Endodermal cell (in vitro differentiated cells): ENCODE results near the gene KIRREL3. TPM values are rescaled to one million over a fixed set of nuclear protein-coding genes. Genes with fewer than 3 reads are reported as not detected.

Experiments used
- DNase-seq: peaks from one replicate; pipeline ENCODE4 v3.0.0-alpha.2; 2017
- H3K27ac ChIP-seq: 2 replicates; pipeline ENCODE4 v1.5.1; 2013; ENCODE audit warnings: mild to moderate bottlenecking, low read depth, low read length, moderate library complexity
- H3K27me3 ChIP-seq: 2 replicates; pipeline ENCODE4 v1.6.1; 2013; ENCODE audit warnings: mild to moderate bottlenecking, low read length, moderate library complexity; ENCODE audit not compliant: insufficient read depth, control insufficient read depth, poor library complexity, severe bottlenecking
- H3K36me3 ChIP-seq: 2 replicates; pipeline ENCODE4 v1.7.0; 2013; ENCODE audit warnings: mild to moderate bottlenecking, low read length, moderate library complexity; ENCODE audit not compliant: control insufficient read depth, insufficient read depth
- H3K4me1 ChIP-seq: one replicate; pipeline ENCODE4 v1.7.0; 2013; ENCODE audit warnings: low read length; ENCODE audit not compliant: control insufficient read depth, insufficient read depth
- H3K4me3 ChIP-seq: 2 replicates; pipeline ENCODE4 v1.5.1; 2013; ENCODE audit warnings: mild to moderate bottlenecking, low read length, moderate library complexity
- H3K9ac ChIP-seq: 2 replicates; pipeline ENCODE4 v1.6.1; 2013; ENCODE audit warnings: mild to moderate bottlenecking, low read length, moderate library complexity; ENCODE audit not compliant: poor library complexity, severe bottlenecking; ENCODE audit errors: extremely low read depth
- H3K9me3 ChIP-seq: 2 replicates; pipeline ENCODE4 v1.6.1; 2013; ENCODE audit warnings: mild to moderate bottlenecking, low read length, moderate library complexity; ENCODE audit not compliant: control insufficient read depth
- H3K27ac Mint-ChIP-seq: 2 replicates; pipeline ENCODE4 v1.8.0; 2020; ENCODE audit warnings: mixed read lengths
- H3K27me3 Mint-ChIP-seq: 2 replicates; pipeline ENCODE4 v1.8.0; 2021; ENCODE audit warnings: mild to moderate bottlenecking, mixed read lengths; ENCODE audit not compliant: insufficient read depth
- H3K36me3 Mint-ChIP-seq: 2 replicates; pipeline ENCODE4 v1.8.0; 2020; ENCODE audit warnings: low read depth, mixed read lengths
- H3K4me1 Mint-ChIP-seq: 2 replicates; pipeline ENCODE4 v1.8.0; 2020; ENCODE audit warnings: mixed read lengths
- H3K4me3 Mint-ChIP-seq: 2 replicates; pipeline ENCODE4 v1.8.0; 2020; ENCODE audit warnings: mild to moderate bottlenecking, moderate library complexity, mixed read lengths
- H3K9me3 Mint-ChIP-seq: 2 replicates; pipeline ENCODE4 v1.8.0; 2020; ENCODE audit warnings: mild to moderate bottlenecking, mixed read lengths
- WGBS, 2 experiments: methylation state at CpG; one replicate each; pipeline versions ENCODE4 v1.1.5 to v1.1.7; 2013; ENCODE audit warnings: missing lambda C conversion rate in 2 of 2, mixed read lengths in 1 of 2; ENCODE audit not compliant: insufficient coverage in 1 of 2, insufficient read length in 1 of 2; 5-methylcytosine and 5-hydroxymethylcytosine counted together
- total RNA-seq, 2 donors: library from RNA; stranded (reverse); fragmentation: NEBNext Ultra II Directional in 1 of 2; extraction: Animal tissue kit (Norgen Biotek cat#: 25700) in 1 of 2; gene quantifications; 2 replicates in 1 of 2; 3 replicates in 1 of 2; pipeline ENCODE4 v1.2.1, GENCODE V29; 2021
- TF ChIP-seq, protein P1 (sequence below): fragments of 200-600 bp; sonication (generic); conservative IDR thresholded peaks from 2 replicates; pipeline ENCODE4 v1.5.0; 2021; ENCODE audit warnings: antibody characterized with exemption, mild to moderate bottlenecking

KIRREL3 gene
- total RNA-seq, 2 donors from 2014 or later, result 1.1 to 1.4 TPM

DNA sequence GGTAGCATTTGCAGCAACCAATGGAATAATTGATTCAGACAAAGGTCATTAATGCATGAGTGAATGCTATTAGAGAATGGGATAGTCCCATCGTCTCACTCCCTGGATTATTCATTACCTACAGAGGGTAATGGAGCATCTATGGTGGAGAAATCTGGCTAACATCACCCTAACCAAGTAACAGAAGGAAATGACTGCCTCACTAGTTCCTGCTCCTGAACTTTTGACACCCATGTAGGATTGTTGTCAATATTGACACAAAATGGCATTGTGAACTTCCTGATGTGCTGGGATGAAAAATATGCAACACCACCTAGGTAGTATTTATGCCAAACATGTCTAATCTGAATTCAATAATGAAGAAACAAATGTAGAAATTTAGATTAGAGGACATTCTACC lies 44.0 kb upstream of the KIRREL3 start:
- no peaks in the 10 kb centered on the region for H3K4me1 Mint-ChIP-seq

GRCh38 chr11:127042445-127042844 lies 41.9 kb upstream of the KIRREL3 start:
- Histone ChIP-seq H3K27ac (no peak overlapping the region), H3K36me3 (no peaks in the 10 kb centered on the region), H3K9ac (no peak overlapping the region), H3K4me3 (no peak overlapping the region), H3K4me1 (no peaks in the 10 kb centered on the region), H3K9me3 (no peaks in the 10 kb centered on the region), H3K27me3 (no peaks in the 10 kb centered on the region)
- WGBS, 2 experiments, result 80 to 100% methylated on average over 1 of the region's 1 CpG
- H3K4me3 Mint-ChIP-seq, result no peak overlapping the region
- no peak overlapping the region for H3K27ac Mint-ChIP-seq
- H3K9me3 Mint-ChIP-seq, result no peaks in the 10 kb centered on the region
- TF ChIP-seq, protein P1, sequence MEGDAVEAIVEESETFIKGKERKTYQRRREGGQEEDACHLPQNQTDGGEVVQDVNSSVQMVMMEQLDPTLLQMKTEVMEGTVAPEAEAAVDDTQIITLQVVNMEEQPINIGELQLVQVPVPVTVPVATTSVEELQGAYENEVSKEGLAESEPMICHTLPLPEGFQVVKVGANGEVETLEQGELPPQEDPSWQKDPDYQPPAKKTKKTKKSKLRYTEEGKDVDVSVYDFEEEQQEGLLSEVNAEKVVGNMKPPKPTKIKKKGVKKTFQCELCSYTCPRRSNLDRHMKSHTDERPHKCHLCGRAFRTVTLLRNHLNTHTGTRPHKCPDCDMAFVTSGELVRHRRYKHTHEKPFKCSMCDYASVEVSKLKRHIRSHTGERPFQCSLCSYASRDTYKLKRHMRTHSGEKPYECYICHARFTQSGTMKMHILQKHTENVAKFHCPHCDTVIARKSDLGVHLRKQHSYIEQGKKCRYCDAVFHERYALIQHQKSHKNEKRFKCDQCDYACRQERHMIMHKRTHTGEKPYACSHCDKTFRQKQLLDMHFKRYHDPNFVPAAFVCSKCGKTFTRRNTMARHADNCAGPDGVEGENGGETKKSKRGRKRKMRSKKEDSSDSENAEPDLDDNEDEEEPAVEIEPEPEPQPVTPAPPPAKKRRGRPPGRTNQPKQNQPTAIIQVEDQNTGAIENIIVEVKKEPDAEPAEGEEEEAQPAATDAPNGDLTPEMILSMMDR, result no peak
- H3K27me3 Mint-ChIP-seq, result no peaks in the 10 kb centered on the region
- DNase-seq, result no peak
- no peaks in the 10 kb centered on the region for H3K36me3 Mint-ChIP-seq
- H3K4me1 Mint-ChIP-seq, result peaks cover 4% of the 10 kb centered on the region

More for the DNA sequence above, 44.0 kb upstream of the KIRREL3 start:
- WGBS, 2 experiments, result 88% methylated on average over 1 of the region's 1 CpG; no CpG with 5 or more reads in 1 of the 2 experiments
- Mint-ChIP-seq H3K27me3 (no peaks in the 10 kb centered on the region), H3K27ac (no peak overlapping the region), H3K36me3 (no peaks in the 10 kb centered on the region), H3K4me3 (no peak overlapping the region), H3K9me3 (no peaks in the 10 kb centered on the region)
- TF ChIP-seq, protein P1, result no peak
- Histone ChIP-seq H3K27ac (no peak overlapping the region), H3K4me3 (no peak overlapping the region), H3K9me3 (no peaks in the 10 kb centered on the region), H3K9ac (no peak overlapping the region), H3K27me3 (no peaks in the 10 kb centered on the region), H3K4me1 (no peaks in the 10 kb centered on the region), H3K36me3 (no peaks in the 10 kb centered on the region)
- DNase-seq, result no peak

DNA sequence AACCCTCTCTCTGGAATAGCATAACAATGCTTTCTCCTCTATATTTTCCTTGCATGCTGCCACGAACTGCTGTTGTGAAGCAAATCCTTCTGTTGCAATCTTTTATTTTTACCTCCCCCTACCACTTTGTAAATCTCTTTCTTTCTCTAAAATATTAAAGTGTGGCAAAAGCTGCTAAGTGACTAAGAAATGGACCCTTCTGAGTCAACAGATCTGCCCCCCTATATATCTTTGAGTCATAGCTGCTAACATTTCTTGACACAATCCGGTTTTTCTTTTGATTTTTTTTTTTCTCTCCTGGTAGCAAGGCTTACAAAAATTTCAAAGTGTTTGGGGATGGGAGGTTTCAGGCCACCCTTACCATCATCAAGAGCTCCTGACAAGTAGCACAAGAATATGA lies 39.0 kb upstream of the KIRREL3 start:
- no peak overlapping the region for H3K4me3 Mint-ChIP-seq
- no peaks in the 10 kb centered on the region for H3K9me3 ChIP-seq
- H3K4me1 ChIP-seq, result no peaks in the 10 kb centered on the region
- H3K4me1 Mint-ChIP-seq, result peaks cover 7% of the 10 kb centered on the region
- no peaks in the 10 kb centered on the region for H3K36me3 ChIP-seq
- no peaks in the 10 kb centered on the region for H3K27me3 ChIP-seq
- no peaks in the 10 kb centered on the region for H3K27me3 Mint-ChIP-seq
- DNase-seq, result no peak
- no peaks in the 10 kb centered on the region for H3K9me3 Mint-ChIP-seq
- H3K36me3 Mint-ChIP-seq, result no peaks in the 10 kb centered on the region
- H3K4me3 ChIP-seq, result no peak overlapping the region
- H3K27ac ChIP-seq, result no peak overlapping the region
- WGBS, 2 experiments, result 50 to 58% methylated on average over 1 to 2 of the region's 2 CpGs
- no peak overlapping the region for H3K9ac ChIP-seq
- no peak overlapping the region for H3K27ac Mint-ChIP-seq
- TF ChIP-seq, protein P1, result no peak
